ENCODE results near the gene TP53I3.

Gene TP53I3

DNA sequence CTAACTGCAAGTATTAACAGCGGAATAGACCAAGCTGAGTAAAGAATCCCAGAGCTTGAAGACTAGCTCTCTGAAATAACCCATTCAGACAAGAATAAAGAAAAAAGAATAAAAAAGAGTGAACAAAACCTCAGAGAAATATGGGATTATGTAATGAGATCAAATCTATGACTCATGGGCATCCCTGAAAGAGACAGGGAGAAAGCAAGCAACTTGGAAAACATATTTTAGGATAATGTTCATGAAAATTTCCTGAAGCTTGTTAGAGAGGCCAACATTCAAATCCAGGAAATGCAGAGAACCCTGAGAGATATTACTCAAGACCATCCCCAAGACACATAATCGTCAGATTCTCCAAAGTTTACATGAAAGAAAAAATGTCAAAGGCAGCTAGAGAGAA lies 21.2 kb upstream of the TP53I3 start:
- no peak for TF ChIP-seq CEBPB (IDR thresholded peaks at IDR 0.05)

DNA sequence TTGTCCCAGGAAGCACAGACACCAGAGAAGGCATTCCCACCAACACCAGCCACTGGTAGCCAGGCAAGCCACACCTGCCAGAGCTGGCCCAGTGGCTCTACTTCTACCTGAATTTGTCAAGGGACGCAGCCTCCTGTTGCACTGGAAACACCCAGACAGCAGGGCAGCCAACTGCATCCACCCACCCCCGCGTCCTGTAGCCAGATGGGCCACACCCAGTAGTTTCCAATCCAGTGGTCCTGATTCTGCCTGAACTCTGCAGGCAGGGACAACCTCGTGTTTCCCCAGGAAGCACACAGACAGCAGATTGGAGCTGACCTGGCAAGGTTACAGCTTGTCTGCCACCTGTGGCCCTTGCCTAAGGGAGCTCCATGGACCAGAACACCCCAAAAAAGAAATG lies 20.3 kb upstream of the TP53I3 start:
- TF ChIP-seq ZBTB7A (IDR thresholded peaks at IDR 0.05; ENCODE audit: low read depth) (no peak), EGR1 (IDR thresholded peaks at IDR 0.05) (peak; percentile 91), CREB1 (IDR thresholded peaks at IDR 0.05; ENCODE audit: low read depth) (no peak), TCF12 (IDR thresholded peaks at IDR 0.05; ENCODE audit: low read depth) (peak; percentile 71; the same call in 1 of the 2 replicates), TAF1 (IDR thresholded peaks at IDR 0.05; ENCODE audit: low read depth) (no peak), TEAD4 (IDR thresholded peaks at IDR 0.05) (no peak), YY1 (IDR thresholded peaks at IDR 0.05; ENCODE audit: low read depth) (no peak), NFIC (IDR thresholded peaks at IDR 0.05) (0 out of 2 replicates have a peak, but pooled peaks have one; percentile 9), RAD21 (IDR thresholded peaks at IDR 0.05; ENCODE audit: low read depth) (no peak), EP300 (IDR thresholded peaks at IDR 0.05; ENCODE audit: borderline replicate concordance) (peak; percentile 51; the same call in 1 of the 2 replicates), FOXM1 (IDR thresholded peaks at IDR 0.05; ENCODE audit: borderline replicate concordance, low read depth) (no peak), CEBPB (IDR thresholded peaks at IDR 0.05) (no peak)
- TF ChIP-seq, protein P1, sequence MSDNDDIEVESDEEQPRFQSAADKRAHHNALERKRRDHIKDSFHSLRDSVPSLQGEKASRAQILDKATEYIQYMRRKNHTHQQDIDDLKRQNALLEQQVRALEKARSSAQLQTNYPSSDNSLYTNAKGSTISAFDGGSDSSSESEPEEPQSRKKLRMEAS (IDR thresholded peaks at IDR 0.05) = no peak; the same call in none of the 2 replicates
- TF ChIP-seq, protein P2, sequence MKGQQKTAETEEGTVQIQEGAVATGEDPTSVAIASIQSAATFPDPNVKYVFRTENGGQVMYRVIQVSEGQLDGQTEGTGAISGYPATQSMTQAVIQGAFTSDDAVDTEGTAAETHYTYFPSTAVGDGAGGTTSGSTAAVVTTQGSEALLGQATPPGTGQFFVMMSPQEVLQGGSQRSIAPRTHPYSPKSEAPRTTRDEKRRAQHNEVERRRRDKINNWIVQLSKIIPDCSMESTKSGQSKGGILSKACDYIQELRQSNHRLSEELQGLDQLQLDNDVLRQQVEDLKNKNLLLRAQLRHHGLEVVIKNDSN (IDR thresholded peaks at IDR 0.05) = no peak
- TF ChIP-seq, protein P3, sequence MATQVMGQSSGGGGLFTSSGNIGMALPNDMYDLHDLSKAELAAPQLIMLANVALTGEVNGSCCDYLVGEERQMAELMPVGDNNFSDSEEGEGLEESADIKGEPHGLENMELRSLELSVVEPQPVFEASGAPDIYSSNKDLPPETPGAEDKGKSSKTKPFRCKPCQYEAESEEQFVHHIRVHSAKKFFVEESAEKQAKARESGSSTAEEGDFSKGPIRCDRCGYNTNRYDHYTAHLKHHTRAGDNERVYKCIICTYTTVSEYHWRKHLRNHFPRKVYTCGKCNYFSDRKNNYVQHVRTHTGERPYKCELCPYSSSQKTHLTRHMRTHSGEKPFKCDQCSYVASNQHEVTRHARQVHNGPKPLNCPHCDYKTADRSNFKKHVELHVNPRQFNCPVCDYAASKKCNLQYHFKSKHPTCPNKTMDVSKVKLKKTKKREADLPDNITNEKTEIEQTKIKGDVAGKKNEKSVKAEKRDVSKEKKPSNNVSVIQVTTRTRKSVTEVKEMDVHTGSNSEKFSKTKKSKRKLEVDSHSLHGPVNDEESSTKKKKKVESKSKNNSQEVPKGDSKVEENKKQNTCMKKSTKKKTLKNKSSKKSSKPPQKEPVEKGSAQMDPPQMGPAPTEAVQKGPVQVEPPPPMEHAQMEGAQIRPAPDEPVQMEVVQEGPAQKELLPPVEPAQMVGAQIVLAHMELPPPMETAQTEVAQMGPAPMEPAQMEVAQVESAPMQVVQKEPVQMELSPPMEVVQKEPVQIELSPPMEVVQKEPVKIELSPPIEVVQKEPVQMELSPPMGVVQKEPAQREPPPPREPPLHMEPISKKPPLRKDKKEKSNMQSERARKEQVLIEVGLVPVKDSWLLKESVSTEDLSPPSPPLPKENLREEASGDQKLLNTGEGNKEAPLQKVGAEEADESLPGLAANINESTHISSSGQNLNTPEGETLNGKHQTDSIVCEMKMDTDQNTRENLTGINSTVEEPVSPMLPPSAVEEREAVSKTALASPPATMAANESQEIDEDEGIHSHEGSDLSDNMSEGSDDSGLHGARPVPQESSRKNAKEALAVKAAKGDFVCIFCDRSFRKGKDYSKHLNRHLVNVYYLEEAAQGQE (IDR thresholded peaks at IDR 0.05; ENCODE audit: low read depth) = no peak

DNA sequence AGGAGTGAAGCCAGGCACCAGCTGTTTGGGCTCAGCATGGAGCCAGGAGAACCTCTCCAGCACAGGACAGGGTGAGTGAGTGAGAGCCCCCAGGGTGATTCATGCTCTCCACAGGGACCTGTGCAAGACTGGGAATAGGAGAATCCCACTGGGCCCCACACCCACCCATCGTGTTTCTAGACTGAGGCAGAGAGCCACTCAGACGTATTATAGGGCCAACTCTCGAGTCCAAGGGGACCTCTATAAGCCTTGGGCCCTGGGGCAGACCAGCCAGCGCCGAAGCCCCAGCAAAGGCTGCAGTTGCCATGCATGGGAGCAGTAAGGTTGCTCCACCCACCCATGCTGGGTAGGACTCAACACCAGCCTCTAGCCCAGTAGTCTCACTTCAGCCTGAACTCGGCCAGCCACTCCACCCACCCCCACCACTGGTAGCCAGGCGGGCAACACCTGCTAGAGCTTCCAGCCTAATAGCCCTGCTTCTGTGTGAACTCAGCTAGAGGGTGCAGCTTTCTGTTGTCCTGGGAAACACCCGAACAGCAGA lies 19.5 kb upstream of the TP53I3 start:
- TF ChIP-seq, protein P1 (IDR thresholded peaks at IDR 0.05) = no peak
- TF ChIP-seq YY1 (IDR thresholded peaks at IDR 0.05; ENCODE audit: low read depth) = no peak
- no peak for TF ChIP-seq FOXM1 (IDR thresholded peaks at IDR 0.05; ENCODE audit: borderline replicate concordance, low read depth)
- TF ChIP-seq ZBTB7A (IDR thresholded peaks at IDR 0.05; ENCODE audit: low read depth) = no peak
- TF ChIP-seq TAF1 (IDR thresholded peaks at IDR 0.05; ENCODE audit: low read depth) = no peak
- TF ChIP-seq CEBPB (IDR thresholded peaks at IDR 0.05) = no peak
- no peak for TF ChIP-seq EP300 (IDR thresholded peaks at IDR 0.05; ENCODE audit: borderline replicate concordance)
- TF ChIP-seq CREB1 (IDR thresholded peaks at IDR 0.05; ENCODE audit: low read depth) = no peak
- TF ChIP-seq, protein P3 (IDR thresholded peaks at IDR 0.05; ENCODE audit: low read depth) = no peak
- no peak for TF ChIP-seq RAD21 (IDR thresholded peaks at IDR 0.05; ENCODE audit: low read depth)
- TF ChIP-seq, protein P2 (IDR thresholded peaks at IDR 0.05) = no peak
- TF ChIP-seq TCF12 (IDR thresholded peaks at IDR 0.05; ENCODE audit: low read depth) = no peak
- TF ChIP-seq EGR1 (IDR thresholded peaks at IDR 0.05) = no peak
- TF ChIP-seq NFIC (IDR thresholded peaks at IDR 0.05) = no peak
- no peak for TF ChIP-seq TEAD4 (IDR thresholded peaks at IDR 0.05)

DNA sequence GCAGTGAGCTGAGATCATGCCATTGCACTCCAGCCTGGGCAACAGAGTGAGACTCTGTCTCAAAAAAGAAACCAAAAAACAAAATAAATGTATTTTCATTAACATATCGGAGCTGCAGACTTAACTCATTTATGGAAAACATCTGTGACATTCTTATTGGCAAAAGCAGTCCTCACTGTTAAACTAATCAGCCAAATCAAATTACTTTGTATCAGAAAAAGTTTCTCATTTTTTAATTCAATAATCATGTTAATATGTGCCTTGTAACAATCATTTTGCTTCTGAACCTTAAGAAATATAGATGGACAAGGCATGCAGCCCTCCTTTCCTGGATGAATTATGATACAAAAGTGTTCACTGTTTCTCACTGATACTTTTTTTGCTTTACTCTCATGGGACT lies 18.0 kb upstream of the TP53I3 start:
- TF ChIP-seq NFIC (IDR thresholded peaks at IDR 0.05) = no peak
- TF ChIP-seq TCF12 (IDR thresholded peaks at IDR 0.05; ENCODE audit: low read depth) = no peak
- TF ChIP-seq FOXM1 (IDR thresholded peaks at IDR 0.05; ENCODE audit: borderline replicate concordance, low read depth) = no peak
- no peak for TF ChIP-seq RAD21 (IDR thresholded peaks at IDR 0.05; ENCODE audit: low read depth)
- no peak for TF ChIP-seq EP300 (IDR thresholded peaks at IDR 0.05; ENCODE audit: borderline replicate concordance)
- no peak for TF ChIP-seq TEAD4 (IDR thresholded peaks at IDR 0.05)
- TF ChIP-seq TAF1 (IDR thresholded peaks at IDR 0.05; ENCODE audit: low read depth) = no peak
- TF ChIP-seq, protein P1 (IDR thresholded peaks at IDR 0.05) = no peak
- no peak for TF ChIP-seq CEBPB (IDR thresholded peaks at IDR 0.05)
- TF ChIP-seq ZBTB7A (IDR thresholded peaks at IDR 0.05; ENCODE audit: low read depth) = no peak
- TF ChIP-seq YY1 (IDR thresholded peaks at IDR 0.05; ENCODE audit: low read depth) = no peak
- TF ChIP-seq, protein P2 (IDR thresholded peaks at IDR 0.05) = no peak
- TF ChIP-seq CREB1 (IDR thresholded peaks at IDR 0.05; ENCODE audit: low read depth) = no peak
- TF ChIP-seq, protein P3 (IDR thresholded peaks at IDR 0.05; ENCODE audit: low read depth) = no peak

Measured in Ishikawa (cell line).